Spleen (tissue), 7 donors: ENCODE results near the gene VGLL3.

Experiments used
- POLR2AphosphoS5 ChIP-seq, 3 donors: sonication (generic); formaldehyde crosslinking; IDR thresholded peaks; one replicate each; pipeline ENCODE4 v1.5.1; 2017; ENCODE audit warnings: antibody characterized with exemption in 3 of 3
- TF ChIP-seq, protein P1 (sequence below), 11 experiments: fragments of 200-600 bp in 7 of 11; fragments of 450-650 bp in 4 of 11; sonication (generic) in 4 of 11; IDR thresholded peaks in 8 of 11; conservative IDR thresholded peaks in 3 of 11; 1 replicate in 7 of 11; 2 replicates in 4 of 11; pipeline versions ENCODE4 v1.4.0 to v1.8.0; 2016 to 2021; ENCODE audit warnings: antibody characterized with exemption in 11 of 11, inconsistent platforms in 4 of 11, mild to moderate bottlenecking in 1 of 11
- donor health status: DM: no; HTN: no; CAD: no; lungs with moderate emphysema.
- donor health status: DM: no; HTN: no; CAD: no.
- donor health status: DM: no; HTN: no; CAD: no.

DNA sequence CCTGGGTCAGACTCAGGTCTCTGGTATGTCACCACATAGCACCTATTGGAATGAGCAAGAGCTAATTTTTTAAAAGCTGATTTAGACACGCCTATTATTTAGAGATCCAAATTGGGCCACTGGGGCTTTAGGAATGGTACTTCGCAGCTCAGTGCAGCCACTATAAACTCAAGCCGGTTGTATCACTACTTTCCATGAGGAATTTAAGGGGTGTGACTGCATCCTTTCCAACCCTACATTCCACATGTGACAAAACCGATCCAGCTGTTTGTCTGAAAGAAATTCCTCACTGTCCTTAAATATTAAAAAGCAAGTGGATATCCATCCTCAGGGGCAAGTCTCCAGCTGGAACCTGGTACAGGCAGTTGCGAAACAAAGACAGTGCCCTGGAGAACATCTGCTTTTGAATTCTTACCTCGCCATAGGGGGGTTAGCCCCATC is 12.8 kb downstream of the VGLL3 start:
- TF ChIP-seq, protein P1, sequence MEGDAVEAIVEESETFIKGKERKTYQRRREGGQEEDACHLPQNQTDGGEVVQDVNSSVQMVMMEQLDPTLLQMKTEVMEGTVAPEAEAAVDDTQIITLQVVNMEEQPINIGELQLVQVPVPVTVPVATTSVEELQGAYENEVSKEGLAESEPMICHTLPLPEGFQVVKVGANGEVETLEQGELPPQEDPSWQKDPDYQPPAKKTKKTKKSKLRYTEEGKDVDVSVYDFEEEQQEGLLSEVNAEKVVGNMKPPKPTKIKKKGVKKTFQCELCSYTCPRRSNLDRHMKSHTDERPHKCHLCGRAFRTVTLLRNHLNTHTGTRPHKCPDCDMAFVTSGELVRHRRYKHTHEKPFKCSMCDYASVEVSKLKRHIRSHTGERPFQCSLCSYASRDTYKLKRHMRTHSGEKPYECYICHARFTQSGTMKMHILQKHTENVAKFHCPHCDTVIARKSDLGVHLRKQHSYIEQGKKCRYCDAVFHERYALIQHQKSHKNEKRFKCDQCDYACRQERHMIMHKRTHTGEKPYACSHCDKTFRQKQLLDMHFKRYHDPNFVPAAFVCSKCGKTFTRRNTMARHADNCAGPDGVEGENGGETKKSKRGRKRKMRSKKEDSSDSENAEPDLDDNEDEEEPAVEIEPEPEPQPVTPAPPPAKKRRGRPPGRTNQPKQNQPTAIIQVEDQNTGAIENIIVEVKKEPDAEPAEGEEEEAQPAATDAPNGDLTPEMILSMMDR (IDR thresholded peaks at IDR 0.05 in 8 of 11, conservative IDR thresholded peaks at IDR 0.05 in 3 of 11) = no peak
- TF ChIP-seq POLR2AphosphoS5 (IDR thresholded peaks at IDR 0.05) = no peak
